ELR (cell line): ENCODE data around the gene KRTAP9-1.
"Not testable (repeated sequence)": the region's sequence is repeated elsewhere in the genome, so short reads cannot be mapped to it uniquely, and the experiment has no call there.

Source experiments
- DNase-seq: peaks from one replicate; pipeline ENCODE4 v3.0.0-alpha.2; 2015; ENCODE audit warnings: low read depth

KRTAP9-1 gene, protein sequence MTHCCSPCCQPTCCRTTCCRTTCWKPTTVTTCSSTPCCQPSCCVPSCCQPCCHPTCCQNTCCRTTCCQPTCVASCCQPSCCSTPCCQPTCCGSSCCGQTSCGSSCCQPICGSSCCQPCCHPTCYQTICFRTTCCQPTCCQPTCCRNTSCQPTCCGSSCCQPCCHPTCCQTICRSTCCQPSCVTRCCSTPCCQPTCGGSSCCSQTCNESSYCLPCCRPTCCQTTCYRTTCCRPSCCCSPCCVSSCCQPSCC

GRCh38 chr17:41189837-41190318 is at the start of gene KRTAP9-1:
Gene KRTAP9-1, plus strand, starts transcription at chr17:41189887. Its CDS starts 0 bp downstream, at chr17:41189887.
- not testable (repeated sequence) for DNase-seq

- peak; percentile 92 for DNase-seq
Measured at GRCh38 chr17:41140360-41141131, 49.1 kb upstream of the KRTAP9-1 start, which contains the start of gene KRTAP4-6. Gene KRTAP4-6, minus strand, starts transcription at chr17:41140544. Its CDS starts 57 bp downstream, at chr17:41140487.

- no peak for DNase-seq
Measured at GRCh38 chr17:41141361-41141760, 48.3 kb upstream of the KRTAP9-1 start.

DNA sequence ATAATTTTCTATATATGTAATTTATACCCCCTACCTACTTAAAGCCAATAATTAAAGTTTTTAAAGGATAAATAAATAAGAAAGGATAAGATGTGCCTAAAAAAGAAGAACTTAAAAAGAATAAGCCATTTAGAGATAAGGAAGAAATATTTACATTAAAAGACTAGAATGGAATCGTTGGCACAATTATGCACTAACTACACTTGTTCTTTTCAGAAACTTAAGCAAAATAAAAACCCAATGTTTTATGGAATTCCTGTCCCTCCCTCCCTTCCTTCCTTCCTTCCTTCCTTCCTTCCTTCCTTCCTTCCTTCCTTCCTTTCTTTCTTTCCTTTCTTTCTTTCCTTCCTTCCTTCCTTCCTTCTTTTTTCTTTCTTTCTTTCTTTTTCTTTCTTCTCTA is 44.8 kb upstream of the KRTAP9-1 start:
- DNase-seq, result no peak

DNA sequence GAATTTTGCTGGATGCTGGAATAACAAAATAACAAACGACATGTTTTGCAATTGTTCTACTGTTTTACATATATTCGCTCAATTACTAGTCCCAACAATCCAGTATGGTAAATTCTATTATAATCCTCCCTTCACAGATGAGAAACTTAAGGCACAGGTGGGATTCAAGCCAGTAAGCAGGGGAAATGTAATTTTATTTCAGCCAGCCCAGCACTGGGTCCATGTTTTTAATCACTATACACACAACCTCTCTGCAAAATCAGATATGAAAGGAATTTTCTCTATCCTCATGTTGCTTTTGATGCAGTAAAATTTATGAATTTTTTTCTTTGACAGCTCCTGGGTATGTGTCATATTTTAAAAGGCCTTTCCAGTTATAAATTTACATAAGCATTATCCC is 44.4 kb upstream of the KRTAP9-1 start:
- no peak for DNase-seq

DNA sequence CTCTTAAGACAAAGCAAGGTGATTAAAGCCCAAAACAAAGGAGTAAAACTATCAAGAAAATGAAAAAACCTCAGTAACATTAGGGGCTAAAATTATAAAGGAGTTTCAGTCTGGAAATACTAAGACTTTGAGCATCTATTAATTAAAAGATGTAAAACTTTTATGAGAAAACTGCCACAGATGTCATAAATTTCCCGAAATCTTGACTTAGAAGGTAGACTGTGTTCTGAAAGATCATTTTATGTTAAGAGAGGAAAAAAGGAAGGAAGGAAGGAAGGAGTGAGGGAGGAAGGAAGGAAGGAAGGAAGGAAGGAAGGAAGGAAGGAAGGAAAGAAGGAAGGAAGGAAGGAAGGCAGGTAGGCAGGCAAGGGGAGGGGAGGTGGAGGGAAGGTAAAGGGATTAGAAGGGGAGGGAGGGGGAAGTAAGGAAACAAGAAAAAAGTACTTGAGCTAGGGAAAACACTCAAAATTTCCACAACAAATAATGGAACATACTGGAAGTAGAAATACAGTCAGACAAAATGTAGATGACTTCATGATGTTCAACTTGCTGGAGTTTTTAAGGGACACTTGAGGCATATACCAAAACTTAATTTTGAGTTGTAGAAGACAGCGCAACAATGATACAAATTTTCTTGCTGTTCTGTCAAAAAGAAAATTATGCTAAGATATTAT is 42.0 kb upstream of the KRTAP9-1 start:
- no peak for DNase-seq

DNA sequence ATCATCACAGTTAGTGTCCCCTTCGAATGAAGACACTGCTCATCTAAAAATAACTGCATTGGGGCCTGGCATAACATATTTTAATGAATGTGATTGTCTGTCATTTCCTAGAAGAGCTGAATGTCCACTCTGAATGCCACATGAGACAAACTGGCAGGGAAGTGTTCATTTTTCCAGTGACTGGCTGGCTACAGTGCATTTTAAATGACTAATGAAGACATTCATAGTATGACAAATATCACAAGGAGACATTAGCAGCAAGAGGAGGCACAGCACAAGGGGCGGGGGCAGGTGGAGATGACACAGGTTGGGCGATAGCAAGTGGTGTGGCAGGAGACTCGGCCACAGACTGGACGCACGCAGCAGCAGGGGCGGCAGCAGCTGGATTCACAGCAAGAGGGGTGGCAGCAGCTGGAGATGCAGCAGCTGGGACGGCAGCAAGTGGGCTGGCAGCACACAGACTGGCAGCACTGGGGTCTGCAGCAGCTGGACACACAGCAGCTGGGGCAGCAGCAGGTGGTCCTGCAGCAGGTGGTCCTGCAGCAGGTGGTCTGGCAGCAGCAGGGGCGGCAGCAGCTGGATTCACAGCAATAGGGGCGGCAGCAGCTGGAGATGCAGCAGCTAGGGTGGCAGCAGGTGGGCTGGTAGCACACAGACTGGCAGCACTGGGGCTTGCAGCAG is 40.6 kb upstream of the KRTAP9-1 start:
- DNase-seq, result not testable (repeated sequence)

DNA sequence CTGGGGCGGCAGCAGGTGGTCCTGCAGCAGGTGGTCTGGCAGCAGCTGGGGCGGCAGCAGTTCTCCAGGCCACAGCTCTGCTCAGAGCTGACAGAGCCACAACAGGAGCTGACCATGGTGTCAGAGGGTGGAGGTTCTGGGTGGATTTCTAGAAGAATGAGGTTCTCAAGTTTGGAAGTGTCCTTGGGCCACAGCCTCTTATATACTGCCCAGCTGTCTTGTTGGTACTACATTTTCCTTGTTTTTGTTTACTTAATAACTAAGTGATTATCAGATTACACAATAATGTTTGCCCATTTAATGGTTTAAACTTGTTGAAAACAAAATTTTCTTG is 40.1 kb upstream of the KRTAP9-1 start, which contains the start of gene KRTAP4-5:
Gene KRTAP4-5 (minus strand): TSS at position 174 of the 334 bp plus-strand sequence. CDS start 58 bp downstream, at position 116.
- DNase-seq, result no peak

- DNase-seq, result no peak
Measured at GRCh38 chr17:41150026-41150425, 39.7 kb upstream of the KRTAP9-1 start.

GRCh38 chr17:41151525-41151924 is 38.2 kb upstream of the KRTAP9-1 start:
- no peak for DNase-seq

DNA sequence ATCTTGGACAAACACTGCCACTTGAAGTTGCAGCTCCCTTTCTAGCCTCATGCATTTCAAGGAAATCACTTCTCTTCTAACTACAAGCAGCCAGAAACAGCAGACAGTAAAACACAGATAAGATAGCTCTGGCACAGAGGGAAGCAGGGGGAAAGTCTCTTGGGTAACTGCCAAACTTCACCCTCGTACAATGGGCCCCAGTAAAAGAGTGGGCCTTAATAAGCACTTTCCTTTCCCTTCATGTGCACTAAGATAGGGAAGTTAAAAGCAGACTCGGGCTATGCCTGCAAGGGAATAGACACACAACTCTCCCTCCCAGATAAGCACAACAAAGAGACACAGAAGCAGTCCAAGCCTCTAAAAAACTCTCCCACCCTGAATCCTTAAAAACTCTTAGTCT is 35.8 kb upstream of the KRTAP9-1 start:
- DNase-seq, result no peak

- not testable (repeated sequence) for DNase-seq
Measured at GRCh38 chr17:41160190-41160589, 29.5 kb upstream of the KRTAP9-1 start.

DNA sequence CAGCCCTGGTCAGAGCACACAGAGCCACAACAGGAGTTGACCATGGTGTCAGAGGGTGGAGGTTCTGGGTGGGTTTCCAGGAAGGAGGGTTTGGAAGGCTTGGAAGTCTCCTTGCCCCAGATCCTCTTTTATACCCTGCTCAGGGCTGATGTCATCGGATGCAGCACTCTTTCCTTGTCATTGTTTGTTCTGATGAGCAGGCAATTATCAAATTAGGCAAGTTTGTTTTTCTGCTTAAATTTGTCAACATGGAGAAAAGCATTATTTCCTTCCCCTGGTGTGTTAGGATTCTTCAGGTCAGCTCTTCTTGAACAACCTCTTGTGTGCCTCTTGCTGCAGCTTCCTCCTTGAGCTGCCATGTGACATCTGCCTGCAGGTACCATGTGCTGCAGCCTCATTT is 29.0 kb upstream of the KRTAP9-1 start, which contains the start of gene KRTAP4-4:
Gene KRTAP4-4 (minus strand): TSS at position 101 of the 400 bp plus-strand sequence. CDS start 57 bp downstream, at position 44.
- no peak for DNase-seq

DNA sequence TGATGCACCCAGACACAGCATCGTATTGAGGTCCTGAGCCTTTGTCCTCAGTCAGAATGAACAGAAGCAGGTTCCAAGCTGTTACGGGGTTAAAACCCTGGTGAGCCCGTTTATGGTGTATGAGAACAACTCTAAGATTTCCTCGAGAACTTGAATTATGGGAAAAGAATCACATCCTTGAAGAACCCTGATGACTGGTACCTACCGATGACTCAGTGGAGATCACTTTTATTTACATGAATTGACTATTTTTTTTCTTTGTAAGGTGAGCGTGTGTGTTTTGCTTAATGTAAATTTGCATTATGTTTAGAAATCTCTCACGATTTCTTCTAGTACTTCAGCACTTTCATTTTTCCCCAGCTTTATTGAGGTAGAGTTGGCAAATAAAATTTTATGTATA is 25.9 kb upstream of the KRTAP9-1 start:
- peak; percentile 82 for DNase-seq

DNA sequence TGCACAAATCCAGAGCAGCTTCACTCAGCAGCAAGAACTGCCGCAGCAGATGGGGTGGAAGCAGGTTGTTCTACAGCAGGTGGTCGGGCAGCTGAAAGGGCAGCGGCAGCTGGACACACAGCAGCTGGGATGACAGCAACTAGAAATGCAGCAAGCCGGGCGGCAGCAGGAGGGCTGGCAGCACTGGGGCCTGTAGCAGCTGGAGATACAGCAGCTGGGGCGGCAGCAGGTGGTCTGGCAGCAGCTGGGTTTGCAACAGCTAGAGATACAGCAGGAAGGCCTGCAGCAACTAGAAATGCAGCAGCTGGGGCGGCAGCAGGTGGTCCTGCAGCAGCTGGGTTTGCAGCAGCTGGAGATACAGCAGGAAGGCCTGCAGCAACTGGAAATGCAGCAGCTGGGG is 22.1 kb upstream of the KRTAP9-1 start:
- DNase-seq, result no peak

- no peak for DNase-seq
Measured at GRCh38 chr17:41168121-41168520, 21.6 kb upstream of the KRTAP9-1 start, which contains the start of gene KRTAP4-3. Gene KRTAP4-3, minus strand, starts transcription at chr17:41168221. Its CDS starts 49 bp downstream, at chr17:41168172.

DNA sequence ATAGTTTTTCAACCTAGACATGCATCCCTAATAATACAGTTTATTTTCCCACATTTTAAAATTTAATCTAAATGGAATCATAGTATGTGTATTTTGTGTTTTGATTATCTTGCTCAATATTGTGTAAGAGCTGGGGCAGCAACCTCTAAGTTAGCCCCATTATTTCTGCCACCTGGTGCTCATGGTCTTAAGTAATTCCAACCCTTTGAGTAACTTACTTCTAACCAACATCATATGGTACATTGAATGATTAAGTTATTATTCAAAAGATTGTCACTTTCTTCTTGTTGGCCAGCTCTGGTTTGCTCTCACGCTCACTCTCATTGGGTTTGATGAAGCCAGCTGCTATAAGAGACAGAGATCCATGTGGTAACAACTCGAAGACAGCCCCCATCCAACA is 17.8 kb upstream of the KRTAP9-1 start:
- DNase-seq, result no peak

GRCh38 chr17:41176744-41177387 is 12.8 kb upstream of the KRTAP9-1 start:
- no peak for DNase-seq

GRCh38 chr17:41177727-41178271 is 11.9 kb upstream of the KRTAP9-1 start, which contains the start of gene KRTAP4-2:
Gene KRTAP4-2, minus strand, starts transcription at chr17:41178221. Its CDS starts 57 bp downstream, at chr17:41178164.
- DNase-seq, result no peak

- peak; percentile 86 for DNase-seq
Measured at GRCh38 chr17:41178341-41178740, 11.3 kb upstream of the KRTAP9-1 start.
